ENCODE data around the gene KDM2B.

Gene KDM2B

DNA sequence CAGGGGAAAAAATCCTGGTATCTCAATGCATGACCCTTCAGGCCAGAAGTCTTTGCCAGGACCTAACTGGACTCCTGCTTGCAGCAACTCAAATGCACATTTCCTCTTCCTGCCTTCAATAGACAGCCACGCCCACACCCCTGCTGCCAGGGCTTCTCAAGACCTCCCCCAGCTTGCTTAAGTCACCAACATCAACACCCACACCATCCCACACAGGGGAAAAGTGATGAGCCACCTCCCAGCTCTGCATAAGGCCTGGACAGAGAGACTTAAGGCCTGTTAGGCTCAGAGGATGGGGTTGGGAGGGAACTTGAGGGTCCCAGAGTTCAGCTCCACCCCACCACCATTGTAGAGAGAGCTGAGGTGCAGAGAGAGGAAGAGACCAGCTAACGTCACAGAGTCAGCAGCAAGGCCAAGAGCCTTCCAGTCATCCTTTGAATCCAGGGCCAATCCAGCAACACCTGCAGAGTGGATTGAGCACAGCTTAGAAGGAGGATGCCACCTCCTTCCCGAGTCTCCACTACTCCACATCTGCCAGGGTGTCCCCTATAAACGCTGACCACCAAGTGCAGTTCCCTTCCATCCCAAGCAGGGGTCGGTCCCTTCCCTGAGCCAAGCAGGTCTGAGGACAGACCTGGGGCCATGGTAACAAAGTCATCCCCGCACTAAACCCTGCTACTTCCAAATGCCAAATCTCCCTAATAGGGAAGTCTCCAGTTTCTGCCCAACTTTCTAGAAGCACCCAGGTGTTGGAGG lies 50.0 kb downstream of the KDM2B start:
- Histone ChIP-seq H3K4me3 (ENCODE audit: low read depth, low read length) (no peak overlapping the region), H3K27me3 (ENCODE audit: control insufficient read depth, insufficient read depth, low read length) (no peaks in the 10 kb centered on the region), H3K4me1 (peaks cover 20% of the 10 kb centered on the region), H3K79me2 (peaks cover 40% of the 10 kb centered on the region), H3K9ac (no peak overlapping the region), H3K4me2 (ENCODE audit: low read length) (no peak overlapping the region), H3K36me3 (ENCODE audit: control insufficient read depth, insufficient read depth, low read length) (no peaks in the 10 kb centered on the region), H2AFZ (no peak overlapping the region), H3K9me3 (ENCODE audit: control insufficient read depth, low read length) (no peaks in the 10 kb centered on the region), H3K27ac (no peak overlapping the region)
- TF ChIP-seq, protein P1, sequence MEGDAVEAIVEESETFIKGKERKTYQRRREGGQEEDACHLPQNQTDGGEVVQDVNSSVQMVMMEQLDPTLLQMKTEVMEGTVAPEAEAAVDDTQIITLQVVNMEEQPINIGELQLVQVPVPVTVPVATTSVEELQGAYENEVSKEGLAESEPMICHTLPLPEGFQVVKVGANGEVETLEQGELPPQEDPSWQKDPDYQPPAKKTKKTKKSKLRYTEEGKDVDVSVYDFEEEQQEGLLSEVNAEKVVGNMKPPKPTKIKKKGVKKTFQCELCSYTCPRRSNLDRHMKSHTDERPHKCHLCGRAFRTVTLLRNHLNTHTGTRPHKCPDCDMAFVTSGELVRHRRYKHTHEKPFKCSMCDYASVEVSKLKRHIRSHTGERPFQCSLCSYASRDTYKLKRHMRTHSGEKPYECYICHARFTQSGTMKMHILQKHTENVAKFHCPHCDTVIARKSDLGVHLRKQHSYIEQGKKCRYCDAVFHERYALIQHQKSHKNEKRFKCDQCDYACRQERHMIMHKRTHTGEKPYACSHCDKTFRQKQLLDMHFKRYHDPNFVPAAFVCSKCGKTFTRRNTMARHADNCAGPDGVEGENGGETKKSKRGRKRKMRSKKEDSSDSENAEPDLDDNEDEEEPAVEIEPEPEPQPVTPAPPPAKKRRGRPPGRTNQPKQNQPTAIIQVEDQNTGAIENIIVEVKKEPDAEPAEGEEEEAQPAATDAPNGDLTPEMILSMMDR (IDR thresholded peaks at IDR 0.05) = no peak

DNA sequence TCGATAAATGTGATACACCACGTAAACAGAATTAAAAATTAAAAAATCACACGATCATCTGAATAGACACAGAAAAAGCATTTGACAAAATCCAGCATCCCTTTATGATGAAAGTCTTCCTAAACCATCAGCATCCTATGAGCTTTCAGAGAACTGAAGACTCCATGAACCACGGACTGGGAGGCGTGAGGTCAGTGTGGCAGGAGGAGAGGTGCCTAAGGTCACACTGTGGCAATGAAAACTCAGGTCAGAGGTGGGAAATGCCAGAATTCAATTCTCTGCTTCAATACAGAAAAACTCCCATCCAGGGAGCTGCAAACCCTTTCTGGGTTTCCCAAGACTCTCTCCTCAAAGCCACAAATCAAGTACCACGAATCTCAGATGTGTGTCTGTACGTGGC lies 51.6 kb downstream of the KDM2B start:
- TF ChIP-seq, protein P1 (IDR thresholded peaks at IDR 0.05) = no peak
- no peaks in the 10 kb centered on the region for H3K9me3 ChIP-seq (ENCODE audit: control insufficient read depth, low read length)
- H3K79me2 ChIP-seq = peaks cover 51% of the 10 kb centered on the region
- peaks cover 5% of the 10 kb centered on the region for H3K4me1 ChIP-seq
- H3K9ac ChIP-seq = no peak overlapping the region
- H2AFZ ChIP-seq = no peak overlapping the region
- H3K27ac ChIP-seq = no peak overlapping the region
- no peaks in the 10 kb centered on the region for H3K36me3 ChIP-seq (ENCODE audit: control insufficient read depth, insufficient read depth, low read length)
- H3K4me3 ChIP-seq (ENCODE audit: low read depth, low read length) = no peak overlapping the region
- H3K4me2 ChIP-seq (ENCODE audit: low read length) = no peak overlapping the region
- no peaks in the 10 kb centered on the region for H3K27me3 ChIP-seq (ENCODE audit: control insufficient read depth, insufficient read depth, low read length)

DNA sequence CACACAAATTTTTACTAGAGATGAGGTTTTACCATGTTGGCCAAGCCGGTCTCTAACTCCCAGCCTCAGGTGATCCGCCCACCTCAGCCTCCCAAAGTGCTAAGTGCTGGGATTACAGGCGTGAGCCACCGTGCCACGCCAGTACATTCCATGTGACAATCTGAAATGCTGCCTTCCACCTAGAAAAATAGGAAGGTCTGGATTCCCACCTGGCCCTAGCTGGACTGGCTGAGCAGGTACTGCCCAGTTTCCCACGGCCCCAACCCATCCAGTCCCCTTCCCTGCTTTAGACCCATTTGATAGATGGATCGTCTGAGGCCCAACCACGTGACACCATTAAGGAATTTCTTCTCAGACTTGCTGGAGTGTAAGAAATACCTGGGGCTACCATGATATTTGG lies 55.4 kb downstream of the KDM2B start:
- no peak overlapping the region for H3K4me2 ChIP-seq (ENCODE audit: low read length)
- H3K4me3 ChIP-seq (ENCODE audit: low read depth, low read length) = no peak overlapping the region
- H3K27me3 ChIP-seq (ENCODE audit: control insufficient read depth, insufficient read depth, low read length) = no peaks in the 10 kb centered on the region
- H3K27ac ChIP-seq = no peak overlapping the region
- H3K79me2 ChIP-seq = peaks cover 48% of the 10 kb centered on the region
- H3K9me3 ChIP-seq (ENCODE audit: control insufficient read depth, low read length) = no peaks in the 10 kb centered on the region
- no peak overlapping the region for H3K9ac ChIP-seq
- no peaks in the 10 kb centered on the region for H3K36me3 ChIP-seq (ENCODE audit: control insufficient read depth, insufficient read depth, low read length)
- TF ChIP-seq, protein P1 (IDR thresholded peaks at IDR 0.05) = no peak
- no peak overlapping the region for H2AFZ ChIP-seq
- no peaks in the 10 kb centered on the region for H3K4me1 ChIP-seq

DNA sequence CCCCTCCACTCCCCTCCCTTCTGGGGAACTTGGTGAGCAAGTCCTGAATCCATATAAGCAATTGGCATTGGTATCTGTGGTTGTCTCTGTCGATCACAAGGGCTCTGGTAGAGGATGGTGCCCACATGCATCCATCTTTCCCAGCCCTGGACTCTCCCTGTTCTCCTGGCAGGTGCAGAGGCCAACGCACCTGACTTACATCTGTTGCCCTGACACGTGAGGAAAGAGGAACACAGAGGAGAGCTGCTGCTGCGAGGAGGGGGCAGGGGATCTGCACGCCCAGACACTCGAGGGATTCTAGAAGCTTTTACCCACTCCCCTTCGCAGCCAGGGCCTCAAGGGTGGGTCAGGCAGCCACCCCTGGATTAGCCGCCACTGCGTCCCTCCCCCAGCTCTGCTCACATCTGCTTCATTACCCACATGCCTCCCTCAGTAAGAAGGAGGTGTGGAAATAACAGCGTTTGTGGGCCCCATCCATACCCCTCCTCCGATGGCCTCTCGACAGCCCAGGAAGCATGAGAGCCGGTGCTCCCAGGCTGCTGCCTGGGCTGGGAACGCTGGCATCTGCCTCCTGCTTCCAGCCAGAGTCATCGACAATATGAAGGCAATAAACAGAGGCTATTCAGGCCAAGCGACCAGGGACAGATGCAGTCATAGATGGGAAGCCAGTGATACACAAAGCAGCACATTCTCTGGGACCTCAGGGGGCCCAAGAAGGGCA lies 56.5 kb downstream of the KDM2B start:
- H3K79me2 ChIP-seq = peaks cover 47% of the 10 kb centered on the region
- H3K4me1 ChIP-seq = no peaks in the 10 kb centered on the region
- no peak overlapping the region for H3K27ac ChIP-seq
- H3K36me3 ChIP-seq (ENCODE audit: control insufficient read depth, insufficient read depth, low read length) = no peaks in the 10 kb centered on the region
- H3K9me3 ChIP-seq (ENCODE audit: control insufficient read depth, low read length) = no peaks in the 10 kb centered on the region
- no peak overlapping the region for H3K9ac ChIP-seq
- H2AFZ ChIP-seq = no peak overlapping the region
- no peak overlapping the region for H3K4me3 ChIP-seq (ENCODE audit: low read depth, low read length)
- TF ChIP-seq, protein P1 (IDR thresholded peaks at IDR 0.05) = no peak
- no peaks in the 10 kb centered on the region for H3K27me3 ChIP-seq (ENCODE audit: control insufficient read depth, insufficient read depth, low read length)
- H3K4me2 ChIP-seq (ENCODE audit: low read length) = no peak overlapping the region
